Measurements from ENCODE around the gene CFAP20DC.
A peak's percentile ranks its signal among the peaks of the same experiment; 100 is the strongest.

Gene CFAP20DC

GRCh38 chr3:58743296-58743695 lies 306.5 kb downstream of the CFAP20DC start:
- no peak for TF ChIP-seq CTCF (conservative IDR thresholded peaks at IDR 0.05)
- no peak overlapping the region for H3K27ac ChIP-seq

- H3K27ac ChIP-seq = no peak overlapping the region
- no peak for TF ChIP-seq CTCF (conservative IDR thresholded peaks at IDR 0.05)
Measured at GRCh38 chr3:58742239-58742638, 307.6 kb downstream of the CFAP20DC start.

- no peak overlapping the region for H3K27ac ChIP-seq
- TF ChIP-seq CTCF (conservative IDR thresholded peaks at IDR 0.05) = no peak
Measured at GRCh38 chr3:58737644-58738043, 312.2 kb downstream of the CFAP20DC start.

- no peak overlapping the region for H3K27ac ChIP-seq
- TF ChIP-seq CTCF (conservative IDR thresholded peaks at IDR 0.05) = peak; percentile 42
Measured at GRCh38 chr3:58731673-58732072, 318.2 kb downstream of the CFAP20DC start.

GRCh38 chr3:58728723-58729122 lies 321.1 kb downstream of the CFAP20DC start:
- TF ChIP-seq CTCF (conservative IDR thresholded peaks at IDR 0.05) = no peak
- H3K27ac ChIP-seq = no peak overlapping the region

- no peak overlapping the region for H3K27ac ChIP-seq
- TF ChIP-seq CTCF (conservative IDR thresholded peaks at IDR 0.05) = no peak
Measured at GRCh38 chr3:58725326-58725853, 324.4 kb downstream of the CFAP20DC start.

- peak overlapping the region; percentile 55; the same call in 1 of the 2 replicates for H3K27ac ChIP-seq
- no peak for TF ChIP-seq CTCF (conservative IDR thresholded peaks at IDR 0.05)
Measured at GRCh38 chr3:58724336-58724735, 325.5 kb downstream of the CFAP20DC start.

All from VCaP (cell line).